Activated B cell treated with CpG ODN at 0.5 μM for 24 hours (primary cell): ENCODE measurements around the gene NLGN2. TPM values are rescaled to one million over a fixed set of nuclear protein-coding genes. Genes with fewer than 3 reads are reported as not detected.
A peak's percentile ranks its signal among the peaks of the same experiment; 100 is the strongest.

Source experiments
- ATAC-seq: fragments of 200-7000 bp; cut with Tn5 transposase; one replicate; pipeline ENCODE4 v1.10.0; 2021; ENCODE audit warnings: low read depth, mild to moderate bottlenecking, moderate library complexity
- CTCF ChIA-PET: fragments of 350-600 bp; sonication (Branson Sonifier 250); formaldehyde crosslinking; loops from one replicate; lab custom pipeline; 2021; ENCODE audit warnings: antibody characterized with exemption; lab: Charles Lee
- POLR2A ChIA-PET: fragments of 350-600 bp; sonication (Branson Sonifier 250); formaldehyde crosslinking; loops from one replicate; lab custom pipeline; 2021; ENCODE audit warnings: antibody characterized with exemption; lab: Charles Lee
- DNase-seq: peaks from one replicate; pipeline ENCODE4 v3.0.0; 2022
- H3K27ac Mint-ChIP-seq: one replicate; pipeline ENCODE4 v1.8.0; 2020; ENCODE audit warnings: mixed read lengths
- H3K27me3 Mint-ChIP-seq: one replicate; pipeline ENCODE4 v1.8.0; 2021; ENCODE audit warnings: mixed read lengths
- H3K36me3 Mint-ChIP-seq: one replicate; pipeline ENCODE4 v1.8.0; 2021; ENCODE audit warnings: low read depth, mixed read lengths
- H3K4me1 Mint-ChIP-seq: one replicate; pipeline ENCODE4 v1.8.0; 2021; ENCODE audit warnings: mixed read lengths
- H3K4me3 Mint-ChIP-seq: one replicate; pipeline ENCODE4 v1.8.0; 2020; ENCODE audit warnings: mild to moderate bottlenecking, mixed read lengths
- H3K9me3 Mint-ChIP-seq: one replicate; pipeline ENCODE4 v1.8.0; 2020; ENCODE audit warnings: mixed read lengths
- intact Hi-C: fragments of 100-400 bp; cut with micrococcal nuclease; formaldehyde crosslinking; loops from one replicate; pipeline ENCODE4 v1.15.1; 2024
- total RNA-seq: library from RNA; stranded (reverse); gene quantifications from 2 replicates; pipeline ENCODE4 v1.2.3, GENCODE V29; 2022
- TF ChIP-seq, protein P1 (sequence below): fragments of 200-600 bp; IDR thresholded peaks from one replicate; pipeline ENCODE4 v1.8.0; 2022; ENCODE audit warnings: antibody characterized with exemption, mild to moderate bottlenecking

The NLGN2 gene
- total RNA-seq, 1 donor from 2014 or later: 1.1 TPM

DNA sequence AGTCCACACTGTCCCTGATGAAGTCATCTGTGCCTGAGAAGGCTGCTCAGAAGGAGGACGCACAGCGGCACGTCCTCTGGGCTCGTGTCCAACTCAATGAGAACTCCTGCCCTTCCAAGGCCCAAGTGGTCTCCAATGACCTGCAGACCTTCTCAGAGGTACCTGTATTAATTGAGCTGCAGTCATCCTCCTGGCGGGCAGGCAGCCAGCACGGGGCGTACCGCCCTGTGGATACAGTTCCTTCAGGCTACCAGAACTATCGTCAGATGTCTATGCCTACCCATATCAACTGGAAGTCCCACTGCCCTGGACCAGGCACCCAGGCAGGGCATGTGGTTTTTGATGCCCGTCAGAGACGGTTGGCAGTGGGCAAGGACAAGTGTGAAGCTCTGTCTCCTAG is 24.7 kb downstream of the NLGN2 start:
- POLR2A ChIA-PET: no interaction called here
- H3K9me3 Mint-ChIP-seq: no peaks in the 10 kb centered on the region
- H3K27ac Mint-ChIP-seq: no peak overlapping the region
- TF ChIP-seq, protein P1, sequence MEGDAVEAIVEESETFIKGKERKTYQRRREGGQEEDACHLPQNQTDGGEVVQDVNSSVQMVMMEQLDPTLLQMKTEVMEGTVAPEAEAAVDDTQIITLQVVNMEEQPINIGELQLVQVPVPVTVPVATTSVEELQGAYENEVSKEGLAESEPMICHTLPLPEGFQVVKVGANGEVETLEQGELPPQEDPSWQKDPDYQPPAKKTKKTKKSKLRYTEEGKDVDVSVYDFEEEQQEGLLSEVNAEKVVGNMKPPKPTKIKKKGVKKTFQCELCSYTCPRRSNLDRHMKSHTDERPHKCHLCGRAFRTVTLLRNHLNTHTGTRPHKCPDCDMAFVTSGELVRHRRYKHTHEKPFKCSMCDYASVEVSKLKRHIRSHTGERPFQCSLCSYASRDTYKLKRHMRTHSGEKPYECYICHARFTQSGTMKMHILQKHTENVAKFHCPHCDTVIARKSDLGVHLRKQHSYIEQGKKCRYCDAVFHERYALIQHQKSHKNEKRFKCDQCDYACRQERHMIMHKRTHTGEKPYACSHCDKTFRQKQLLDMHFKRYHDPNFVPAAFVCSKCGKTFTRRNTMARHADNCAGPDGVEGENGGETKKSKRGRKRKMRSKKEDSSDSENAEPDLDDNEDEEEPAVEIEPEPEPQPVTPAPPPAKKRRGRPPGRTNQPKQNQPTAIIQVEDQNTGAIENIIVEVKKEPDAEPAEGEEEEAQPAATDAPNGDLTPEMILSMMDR: no peak
- no peak for DNase-seq
- no peaks in the 10 kb centered on the region for H3K27me3 Mint-ChIP-seq
- CTCF ChIA-PET: interaction anchor here (0.8 kb wide), 1 partner anchor 152 kb away, joined by 3 read pairs; no protein-coding TSS in a partner anchor
- no peak overlapping the region for H3K4me3 Mint-ChIP-seq
- intact Hi-C loops: no loop called here
- peaks cover 1% of the 10 kb centered on the region for H3K36me3 Mint-ChIP-seq
- H3K4me1 Mint-ChIP-seq: peaks cover 20% of the 10 kb centered on the region
- ATAC-seq: no peak

DNA sequence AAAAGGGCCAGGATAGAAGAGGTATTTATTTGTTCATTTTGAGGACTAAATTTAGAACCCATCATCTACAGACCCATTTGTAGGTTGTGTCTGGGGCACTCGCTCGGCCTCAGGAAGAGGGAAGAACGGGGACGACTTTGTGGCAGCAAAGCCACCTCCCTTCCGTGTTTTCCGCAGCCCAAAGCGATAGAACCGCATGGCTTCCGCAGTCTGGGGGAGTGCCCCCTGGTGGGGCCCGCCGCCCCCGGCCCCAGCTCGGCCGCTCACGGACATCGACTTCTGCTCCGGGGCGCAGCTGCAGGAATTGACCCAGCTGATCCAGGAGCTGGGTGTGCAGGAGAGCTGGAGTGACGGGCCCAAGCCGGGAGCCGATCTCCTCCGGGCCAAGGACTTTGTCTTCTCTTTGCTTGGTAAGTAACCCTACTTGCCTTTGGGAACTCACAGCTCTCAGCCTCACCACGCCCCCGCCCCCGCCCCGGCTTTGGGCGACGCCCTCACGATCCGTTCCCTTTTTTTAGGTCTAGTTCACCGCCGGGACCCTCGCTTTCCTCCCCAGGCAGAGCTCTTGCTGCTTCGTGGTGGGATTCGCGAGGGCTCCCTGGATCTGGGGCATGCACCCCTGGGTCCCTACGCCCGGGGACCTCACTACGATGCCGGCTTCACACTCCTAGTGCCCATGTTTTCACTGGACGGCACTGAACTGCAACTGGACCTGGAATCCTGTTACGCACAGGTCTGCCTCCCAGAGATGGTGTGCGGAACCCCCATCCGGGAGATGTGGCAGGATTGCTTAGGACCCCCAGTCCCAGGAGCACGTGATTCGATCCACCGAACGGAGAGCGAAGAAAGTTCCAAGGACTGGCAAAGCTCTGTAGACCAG is 28.3 kb downstream of the NLGN2 start:
- intact Hi-C loops: loop anchor here (1.0 to 5.0 kb wide), 15 partner anchors 19 to 389 kb away; partner anchors contain the start of genes NEURL4, PLSCR3, POLR2A and SENP3
- peaks cover 4% of the 10 kb centered on the region for H3K36me3 Mint-ChIP-seq
- CTCF ChIA-PET: interaction anchor here (0.6 to 3.0 kb wide), 24 partner anchors 9 to 449 kb away, joined by 3 to 31 read pairs (median 5); partner anchors contain the start of genes CHRNB1, SENP3, SLC2A4 and SLC35G6

DNA sequence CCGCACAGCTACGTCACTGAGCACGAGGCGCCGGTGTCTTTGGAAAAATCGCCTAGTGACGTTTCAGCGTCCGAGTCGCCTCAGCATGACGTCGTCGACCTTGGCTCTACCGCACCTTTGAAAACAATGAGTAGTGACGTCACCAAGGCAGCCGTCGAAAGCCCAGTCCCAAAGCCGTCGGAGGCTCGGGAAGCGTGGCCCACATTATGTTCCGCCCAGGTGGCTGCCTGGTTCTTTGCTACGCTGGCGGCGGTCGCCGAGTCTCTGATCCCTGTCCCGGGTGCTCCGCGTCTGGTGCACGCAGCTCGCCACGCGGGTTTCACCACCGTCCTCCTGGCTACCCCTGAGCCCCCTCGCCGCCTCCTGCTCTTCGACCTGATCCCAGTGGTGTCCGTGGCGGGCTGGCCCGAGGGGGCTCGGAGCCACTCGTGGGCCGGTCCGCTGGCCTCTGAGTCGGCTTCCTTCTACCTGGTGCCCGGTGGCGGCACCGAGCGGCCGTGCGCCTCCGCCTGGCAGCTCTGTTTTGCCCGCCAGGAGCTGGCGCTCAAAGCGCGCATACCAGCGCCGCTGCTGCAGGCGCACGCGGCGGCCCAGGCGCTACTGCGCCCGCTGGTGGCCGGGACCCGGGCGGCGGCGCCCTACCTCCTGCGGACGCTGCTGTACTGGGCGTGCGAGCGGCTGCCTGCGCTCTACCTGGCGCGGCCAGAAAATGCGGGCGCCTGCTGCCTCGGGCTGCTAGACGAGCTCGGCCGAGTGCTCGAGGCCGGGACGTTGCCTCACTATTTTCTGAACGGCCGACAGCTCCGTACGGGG is 29.1 kb downstream of the NLGN2 start:
- TF ChIP-seq, protein P1: no peak
- Mint-ChIP-seq H3K27ac (peak overlapping the region; percentile 93), H3K4me1 (peaks cover 52% of the 10 kb centered on the region), H3K27me3 (peaks cover 21% of the 10 kb centered on the region), H3K9me3 (no peaks in the 10 kb centered on the region), H3K4me3 (peak overlapping the region; percentile 94), H3K36me3 (peaks cover 4% of the 10 kb centered on the region)
- intact Hi-C loops: loop anchor here (1.0 to 5.0 kb wide), 3 partner anchors 80 to 389 kb away; no protein-coding TSS in a partner anchor
- ChIA-PET POLR2A (interaction anchor here (0.9 to 3.9 kb wide), 18 partner anchors 9 to 250 kb away, joined by 3 to 87 read pairs (median 10); partner anchors contain the start of genes ACAP1, CD68, POLR2A and SENP3), CTCF (interaction anchor here (0.8 to 3.0 kb wide), 34 partner anchors 9 to 448 kb away, joined by 3 to 31 read pairs (median 4); partner anchors contain the start of genes CHRNB1, SENP3, SLC2A4 and SLC35G6)
- ATAC-seq (peak; percentile 53), DNase-seq (peak; percentile 74)

More for the DNA sequence above, 28.3 kb downstream of the NLGN2 start:
- POLR2A ChIA-PET: interaction anchor here (0.5 to 3.9 kb wide), 32 partner anchors 8 to 390 kb away, joined by 3 to 87 read pairs (median 6); partner anchors contain the start of genes ACAP1, CD68, CHRNB1 and MPDU1
- H3K4me1 Mint-ChIP-seq: peaks cover 51% of the 10 kb centered on the region
- H3K4me3 Mint-ChIP-seq: peak overlapping the region; percentile 94
- DNase-seq (peak; percentile 66), ATAC-seq (peak; percentile 32)
- H3K27ac Mint-ChIP-seq: peak overlapping the region; percentile 93
- TF ChIP-seq, protein P1: no peak
- H3K9me3 Mint-ChIP-seq: no peaks in the 10 kb centered on the region
- peaks cover 18% of the 10 kb centered on the region for H3K27me3 Mint-ChIP-seq

DNA sequence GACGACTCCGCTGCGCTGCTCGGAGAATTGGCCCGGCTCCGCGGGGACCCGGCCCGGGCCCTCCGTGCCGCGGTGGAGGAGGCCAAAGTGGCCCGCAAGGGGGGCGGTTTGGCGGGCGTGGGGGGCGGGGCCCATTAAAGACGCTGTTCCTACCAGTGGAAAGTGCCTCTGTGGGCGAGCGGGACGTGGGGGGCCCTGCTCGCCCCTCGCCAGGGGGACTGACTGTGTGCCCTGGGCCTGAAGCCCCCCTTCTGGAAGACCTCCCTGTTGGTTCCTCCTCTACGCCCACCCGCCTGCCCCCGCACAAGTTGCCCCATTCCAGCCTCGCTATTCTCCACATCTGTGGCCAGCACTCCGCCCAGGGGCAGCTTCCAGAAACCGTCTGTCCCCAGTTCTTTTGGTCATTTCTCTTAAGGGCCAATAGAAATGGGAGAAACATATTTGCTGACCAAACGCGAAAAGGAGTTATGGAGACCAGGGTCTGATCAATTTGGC is 29.8 kb downstream of the NLGN2 start:
- Mint-ChIP-seq H3K36me3 (peaks cover 4% of the 10 kb centered on the region), H3K9me3 (no peaks in the 10 kb centered on the region), H3K4me1 (peaks cover 52% of the 10 kb centered on the region), H3K27me3 (peaks cover 26% of the 10 kb centered on the region), H3K27ac (no peak overlapping the region), H3K4me3 (peak overlapping the region; percentile 58)
- ATAC-seq (no peak), DNase-seq (no peak)
- POLR2A ChIA-PET: interaction anchor here (1.2 to 3.9 kb wide), 14 partner anchors 8 to 249 kb away, joined by 3 to 87 read pairs (median 14); partner anchors contain the start of genes ACAP1, MPDU1, POLR2A and SENP3
- intact Hi-C loops: loop anchor here (1.0 to 5.0 kb wide), 3 partner anchors 81 to 390 kb away; no protein-coding TSS in a partner anchor
- TF ChIP-seq, protein P1: no peak
- CTCF ChIA-PET: interaction anchor here (0.8 to 3.0 kb wide), 26 partner anchors 8 to 392 kb away, joined by 3 to 31 read pairs (median 6); partner anchors contain the start of genes CHRNB1, SENP3, SLC2A4 and SOX15
